Subcutaneous abdominal adipose tissue (tissue), 5 donors: ENCODE measurements around the gene COA1.

ENCODE experiments used
- H3K27ac ChIP-seq: one replicate; pipeline ENCODE4 v1.7.0; 2013; ENCODE audit warnings: low read depth, mild to moderate bottlenecking, inconsistent platforms, low read length, moderate library complexity
- H3K27me3 ChIP-seq, 5 donors: one replicate each; pipeline ENCODE4 v1.7.0; 2013; ENCODE audit warnings: low read length in 5 of 5, inconsistent platforms in 1 of 5; ENCODE audit not compliant: control insufficient read depth in 5 of 5, insufficient read depth in 4 of 5
- H3K36me3 ChIP-seq, 5 donors: one replicate each; pipeline ENCODE4 v1.7.0; 2013; ENCODE audit warnings: low read length in 5 of 5; ENCODE audit not compliant: control insufficient read depth in 5 of 5, insufficient read depth in 5 of 5
- H3K4me1 ChIP-seq, 5 donors: one replicate each; pipeline ENCODE4 v1.7.0; 2013; ENCODE audit warnings: low read length in 5 of 5, mild to moderate bottlenecking in 3 of 5, moderate library complexity in 1 of 5; ENCODE audit not compliant: control insufficient read depth in 5 of 5, insufficient read depth in 5 of 5
- H3K4me3 ChIP-seq, 5 donors: one replicate each; pipeline ENCODE4 v1.7.0; 2013; ENCODE audit warnings: low read length in 5 of 5, low read depth in 1 of 5
- H3K9ac ChIP-seq, 5 donors: one replicate each; pipeline ENCODE4 v1.7.0; 2013; ENCODE audit warnings: low read length in 5 of 5, mild to moderate bottlenecking in 4 of 5, moderate library complexity in 3 of 5
- H3K9me3 ChIP-seq, 5 donors: one replicate each; pipeline ENCODE4 v1.7.0; 2013; ENCODE audit warnings: low read length in 5 of 5; ENCODE audit not compliant: control insufficient read depth in 5 of 5
- donor health status: healthy.
- donor health status: healthy.
- donor health status: healthy.
- donor health status: healthy.
- donor health status: healthy.

The COA1 gene

GRCh38 chr7:43589728-43590127 is 139.6 kb downstream of the COA1 start:
- H3K4me3 ChIP-seq, result no peak overlapping the region
- H3K27ac ChIP-seq, result no peak overlapping the region
- no peaks in the 10 kb centered on the region for H3K36me3 ChIP-seq
- H3K4me1 ChIP-seq, result peaks cover 0 to 26% (median 9%) of the 10 kb centered on the region in 5 donors
- H3K9ac ChIP-seq, result no peak overlapping the region
- no peaks in the 10 kb centered on the region for H3K9me3 ChIP-seq
- H3K27me3 ChIP-seq, result no peaks in the 10 kb centered on the region
